H1 (cell line): ENCODE measurements around the gene SBF2.

Source experiments
- BCL11A ChIP-seq, 2 experiments: IDR thresholded peaks; one replicate each; pipeline ENCODE4 v1.6.1; 2011; ENCODE audit warnings: low read depth in 2 of 2, low read length in 2 of 2, mild to moderate bottlenecking in 2 of 2
- CTCF ChIP-seq, 3 experiments: IDR thresholded peaks; 1 replicate in 2 of 3; 2 replicates in 1 of 3; pipeline versions ENCODE4 v1.5.1 to v1.6.1; 2011; ENCODE audit warnings: low read length in 3 of 3, mild to moderate bottlenecking in 3 of 3, inconsistent platforms in 2 of 3, low read depth in 1 of 3, moderate library complexity in 1 of 3; ENCODE audit not compliant: insufficient read depth in 1 of 3; ENCODE audit errors: control extremely low read depth in 1 of 3
- EZH2 ChIP-seq: fragments of 200-600 bp; sonication (generic); IDR thresholded peaks from 2 replicates; pipeline ENCODE4 v1.7.1; 2012; ENCODE audit warnings: low read depth, mild to moderate bottlenecking, moderate library complexity, low read length, inconsistent platforms; ENCODE audit not compliant: severe bottlenecking
- JUN ChIP-seq: IDR thresholded peaks from 2 replicates; pipeline ENCODE4 v1.6.1; 2011; ENCODE audit warnings: low read depth, mild to moderate bottlenecking, improper control_type of control experiment, low read length
- MAFK ChIP-seq: IDR thresholded peaks from 2 replicates; pipeline ENCODE4 v1.6.1; 2012; ENCODE audit warnings: low read depth, mild to moderate bottlenecking, improper control_type of control experiment, low read length
- POLR2A ChIP-seq, 2 experiments: IDR thresholded peaks; 1 replicate in 1 of 2; 2 replicates in 1 of 2; pipeline ENCODE4 v1.6.1; 2011; ENCODE audit warnings: low read depth in 2 of 2, low read length in 2 of 2, mild to moderate bottlenecking in 2 of 2; ENCODE audit errors: control extremely low read depth in 1 of 2
- POLR2AphosphoS5 ChIP-seq: IDR thresholded peaks from 2 replicates; pipeline ENCODE4 v1.6.1; 2011; ENCODE audit warnings: low read depth, low read length
- RAD21 ChIP-seq, 2 experiments: IDR thresholded peaks in 1 of 2; conservative IDR thresholded peaks in 1 of 2; 2 replicates each; pipeline ENCODE4 v1.6.1; 2011; ENCODE audit warnings: low read depth in 2 of 2, low read length in 2 of 2, improper control_type of control experiment in 1 of 2, inconsistent platforms in 1 of 2, mild to moderate bottlenecking in 1 of 2, moderate library complexity in 1 of 2
- SUZ12 ChIP-seq: fragments of 200-600 bp; sonication (generic); IDR thresholded peaks from 2 replicates; pipeline ENCODE4 v1.6.1; 2012; ENCODE audit warnings: mild to moderate bottlenecking, inconsistent platforms, low read length, moderate library complexity, mixed read lengths
- USF2 ChIP-seq: IDR thresholded peaks from 2 replicates; pipeline ENCODE4 v1.6.1; 2011; ENCODE audit warnings: low read length, improper control_type of control experiment

DNA sequence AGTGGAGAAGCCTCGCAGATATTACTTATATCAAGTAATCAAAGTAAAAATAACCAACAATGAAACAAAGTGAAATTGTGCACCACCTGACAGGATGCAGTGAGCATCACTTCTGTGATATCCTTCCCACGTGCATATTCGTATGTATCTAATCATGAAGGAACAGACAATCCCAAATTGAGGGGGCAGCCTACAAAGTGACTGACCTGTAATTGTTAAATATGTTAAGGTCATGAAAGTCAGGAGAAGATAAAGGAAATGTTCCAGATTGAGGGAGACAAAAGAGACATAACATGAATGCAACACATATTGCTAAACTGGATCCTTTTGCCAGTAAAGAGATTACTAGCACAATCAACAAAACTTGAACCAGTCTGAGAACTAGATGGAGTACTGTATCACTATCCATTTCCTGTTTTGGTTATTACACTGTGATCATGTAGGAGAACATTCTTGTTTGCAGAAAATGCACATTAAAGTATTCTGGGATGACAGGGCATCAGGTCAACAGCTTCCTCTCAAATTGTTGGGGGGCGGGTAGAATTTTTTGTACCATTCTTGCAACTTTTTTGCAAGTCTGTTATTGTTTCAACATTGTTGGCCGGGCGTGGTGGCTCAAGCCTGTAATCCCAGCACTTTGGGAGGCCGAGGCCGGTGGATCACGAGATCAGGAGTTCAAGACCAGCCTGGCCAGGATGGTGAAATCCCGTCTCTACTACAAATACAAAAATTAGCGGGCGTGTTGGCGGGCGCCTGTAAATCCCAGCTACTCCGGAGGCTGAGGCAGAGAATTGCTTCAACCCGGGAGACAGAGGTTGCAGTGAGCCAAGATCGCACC is 2.0 kb downstream of the SBF2 start:
- no peak for TF ChIP-seq CTCF (IDR thresholded peaks at IDR 0.05; ENCODE audit: control extremely low read depth in 1 of 3, insufficient read depth in 1 of 3, low read depth in 1 of 3, low read length in 3 of 3)
- TF ChIP-seq EZH2, result no peak
- TF ChIP-seq USF2, result no peak
- TF ChIP-seq SUZ12, result no peak
- TF ChIP-seq JUN, result no peak
- TF ChIP-seq POLR2A (IDR thresholded peaks at IDR 0.05; ENCODE audit: control extremely low read depth in 1 of 2, low read depth in 2 of 2, low read length in 2 of 2), result no peak
- TF ChIP-seq RAD21 (IDR thresholded peaks at IDR 0.05 in 1 of 2, conservative IDR thresholded peaks at IDR 0.05 in 1 of 2; ENCODE audit: low read depth in 2 of 2, low read length in 2 of 2), result no peak
- no peak for TF ChIP-seq MAFK
- no peak for TF ChIP-seq POLR2AphosphoS5
- TF ChIP-seq BCL11A (IDR thresholded peaks at IDR 0.05; ENCODE audit: low read depth in 2 of 2, low read length in 2 of 2), result no peak
